Measurements from ENCODE around the gene MTFR2. TPM values are rescaled to one million over a fixed set of nuclear protein-coding genes. Genes with fewer than 3 reads are reported as not detected.

Gene MTFR2
- 10 to 100 TPM in 2 of 3 donors, 1 to 10 TPM in 1; 9.9 to 16.7 (median 13.4) TPM for total RNA-seq

DNA sequence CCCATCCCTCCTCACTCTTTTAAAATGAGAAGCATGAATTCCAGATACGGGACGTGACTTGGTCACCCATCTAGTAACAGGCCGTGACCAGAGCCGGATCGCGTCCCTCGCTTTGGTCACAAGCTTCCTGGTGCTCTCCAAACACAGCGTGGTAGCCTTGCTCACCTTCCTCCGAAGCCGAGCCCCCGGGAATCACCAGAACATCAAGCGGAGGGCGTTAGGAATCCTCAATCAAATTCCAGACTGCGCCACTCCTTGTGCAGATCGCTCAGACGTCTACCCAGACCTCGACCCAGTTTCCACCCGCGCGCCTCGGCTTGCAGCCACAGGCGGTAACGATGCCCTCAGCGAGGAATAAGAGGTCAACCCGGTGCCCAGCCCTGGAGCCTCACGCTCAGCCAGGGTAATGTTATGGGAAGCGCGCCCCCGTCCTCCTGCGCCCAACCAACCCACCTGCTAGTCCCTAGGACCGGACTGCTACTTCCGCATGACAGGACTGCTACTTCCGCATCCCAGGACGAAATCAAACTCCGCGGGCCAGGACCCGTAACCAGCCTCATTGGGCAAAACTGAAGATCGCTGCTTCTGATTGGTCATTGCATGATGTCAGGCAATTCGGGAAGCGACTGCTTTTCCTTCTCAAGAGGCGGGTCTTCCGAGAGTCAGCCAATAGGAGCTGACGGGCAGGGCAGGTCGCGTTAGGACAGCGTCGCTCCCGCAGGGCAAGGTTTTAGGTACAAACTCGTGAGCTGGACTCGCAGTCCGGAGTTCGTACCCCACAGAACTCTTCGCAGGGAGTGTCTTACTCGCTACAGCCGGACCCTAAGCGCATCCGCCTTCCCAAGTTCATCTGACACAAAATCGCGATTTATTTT lies at the start of gene MTFR2:
MTFR2 (minus strand) TSS at position 501 of the 875 bp plus-strand sequence. CDS start 1,212 bp downstream, outside the sequence.
- H3K36me3 Mint-ChIP-seq (ENCODE audit: insufficient read depth): peaks cover 1% of the 10 kb centered on the region

DNA sequence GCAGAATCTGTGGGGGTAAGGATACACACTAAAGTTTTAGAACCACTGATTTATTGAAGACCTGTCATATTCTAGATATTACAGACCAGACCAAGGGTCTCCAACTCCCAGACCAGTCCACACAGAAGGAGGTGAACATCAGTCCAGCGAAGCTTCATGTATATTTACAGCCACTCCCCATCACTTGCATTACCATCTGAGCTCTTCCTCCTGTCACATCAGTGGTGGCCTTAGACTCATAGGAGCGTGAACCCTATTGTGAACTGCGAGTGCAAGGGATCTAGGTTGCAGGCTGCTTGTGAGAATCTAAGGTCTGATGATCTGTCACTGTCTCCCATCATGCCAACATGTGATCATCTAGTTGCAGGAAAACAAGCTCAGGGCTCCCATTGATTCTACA lies 44.5 kb upstream of the MTFR2 start:
- Mint-ChIP-seq H3K4me1 (ENCODE audit: low read depth) (peaks cover 17% of the 10 kb centered on the region), H3K36me3 (ENCODE audit: insufficient read depth) (no peaks in the 10 kb centered on the region)

More for the DNA sequence above, at the start of gene MTFR2:
- Mint-ChIP-seq H3K9me3 (no peaks in the 10 kb centered on the region), H3K4me1 (ENCODE audit: low read depth) (peaks cover 36% of the 10 kb centered on the region), H3K27me3 (ENCODE audit: low read depth) (no peaks in the 10 kb centered on the region), H3K4me3 (peak within 1 kb of the TSS; percentile 94)
- ATAC-seq (peak; percentile 94), DNase-seq (peak; percentile 85)

DNA sequence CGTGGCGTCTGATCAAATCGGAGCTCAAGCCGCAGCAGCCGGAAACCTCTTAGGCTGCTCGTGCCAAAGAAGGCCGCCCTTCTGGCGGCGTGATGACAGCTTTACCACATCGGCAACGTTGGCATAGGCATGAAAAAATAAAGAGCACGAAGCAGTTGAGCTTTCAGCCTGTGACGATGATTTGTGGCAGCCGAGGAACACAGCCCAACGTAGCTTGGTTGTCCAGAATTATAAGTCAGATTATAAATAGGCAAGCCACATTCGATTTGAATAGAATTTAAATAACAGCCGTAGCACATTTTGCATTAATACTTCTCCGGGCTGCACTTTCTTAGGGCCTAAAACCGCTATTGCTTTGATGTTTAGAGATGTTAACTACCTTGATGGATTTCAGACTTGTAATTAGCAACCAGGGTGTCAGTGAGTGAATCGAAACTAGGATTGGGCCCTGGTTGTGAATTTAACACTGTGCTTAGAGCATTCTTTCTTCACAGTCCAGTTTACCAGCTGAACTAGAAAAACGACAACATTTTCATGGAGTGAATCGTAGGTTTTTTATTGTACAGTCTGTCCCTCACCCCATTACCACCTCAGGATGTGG lies 40.4 kb upstream of the MTFR2 start:
- peaks cover 34% of the 10 kb centered on the region for H3K4me1 Mint-ChIP-seq (ENCODE audit: low read depth)
- peaks cover 16% of the 10 kb centered on the region for H3K36me3 Mint-ChIP-seq (ENCODE audit: insufficient read depth)
- no peaks in the 10 kb centered on the region for H3K27me3 Mint-ChIP-seq (ENCODE audit: low read depth)
- DNase-seq (peak; percentile 67), ATAC-seq (peak; percentile 49 to 52)
- no peaks in the 10 kb centered on the region for H3K9me3 Mint-ChIP-seq
- peak overlapping the region; percentile 91 for H3K4me3 Mint-ChIP-seq

More for the DNA sequence above, 44.5 kb upstream of the MTFR2 start:
- Mint-ChIP-seq H3K9me3 (no peaks in the 10 kb centered on the region), H3K4me3 (no peak overlapping the region), H3K27me3 (ENCODE audit: low read depth) (no peaks in the 10 kb centered on the region)
- DNase-seq (no peak), ATAC-seq (no peak)

DNA sequence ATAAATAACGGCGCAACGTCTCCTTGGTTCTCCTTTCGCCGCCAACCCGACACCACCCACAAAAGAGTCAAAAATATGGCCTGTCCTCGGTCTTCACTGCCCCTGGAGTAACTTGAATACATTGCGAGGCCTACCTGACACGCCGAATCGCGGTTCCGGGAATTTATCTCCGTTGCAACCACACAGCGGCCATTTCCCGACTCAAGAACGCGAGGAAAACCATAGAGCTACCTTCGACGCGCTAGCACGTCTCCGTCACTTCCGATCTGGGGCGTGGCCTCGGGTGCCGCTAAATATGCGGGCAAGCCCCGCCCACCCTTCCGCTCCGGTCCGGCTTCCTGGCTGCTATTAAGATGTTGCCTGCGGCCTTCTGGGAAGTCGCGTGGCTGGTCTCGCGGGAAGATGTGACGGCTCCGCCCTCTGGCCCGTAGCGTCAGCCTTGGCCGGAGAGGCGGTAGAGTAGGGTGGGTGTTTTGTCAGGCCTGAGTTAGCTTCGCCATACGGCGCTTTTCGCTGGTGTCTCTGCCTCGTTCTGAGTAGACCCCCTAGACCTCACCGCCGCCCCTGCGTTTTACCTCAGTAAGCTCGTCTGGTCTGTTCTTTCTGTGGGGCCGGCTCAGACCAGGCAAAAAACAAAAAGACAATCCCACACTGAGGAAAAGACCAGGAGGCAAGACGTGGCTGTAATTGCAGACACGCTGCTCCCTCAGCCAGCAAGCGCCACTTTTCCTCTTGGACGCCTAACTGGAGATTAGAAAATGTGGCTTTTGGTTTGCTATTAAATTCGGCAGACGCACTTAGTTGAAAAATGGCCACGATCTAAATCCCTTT lies 39.7 kb upstream of the MTFR2 start, which contains the start of gene BCLAF1:
BCLAF1 (minus strand) TSS at position 268 of the 831 bp plus-strand sequence. CDS start 9,980 bp downstream, outside the sequence.
- Mint-ChIP-seq H3K4me3 (peak within 1 kb of the TSS; percentile 91), H3K4me1 (ENCODE audit: low read depth) (peaks cover 41% of the 10 kb centered on the region), H3K36me3 (ENCODE audit: insufficient read depth) (peaks cover 23% of the 10 kb centered on the region), H3K9me3 (no peaks in the 10 kb centered on the region), H3K27me3 (ENCODE audit: low read depth) (no peaks in the 10 kb centered on the region)
- peak; percentile 99 for DNase-seq
- ATAC-seq: peak; percentile 82

DNA sequence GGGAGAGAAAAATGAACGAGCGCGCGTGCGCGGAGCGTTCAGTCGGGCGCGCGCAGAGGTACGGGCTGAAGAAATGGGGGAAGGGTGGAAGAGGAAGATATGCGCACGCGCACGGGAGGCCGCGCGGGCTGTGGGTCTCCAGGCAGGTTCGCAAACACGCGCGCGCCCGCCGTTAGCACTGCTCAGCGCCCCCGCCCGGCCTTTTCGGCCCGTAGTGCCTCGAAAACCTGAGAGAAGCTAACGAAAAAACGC lies 39.1 kb upstream of the MTFR2 start:
- peak; percentile 58 to 63 for ATAC-seq
- Mint-ChIP-seq H3K4me1 (ENCODE audit: low read depth) (peaks cover 47% of the 10 kb centered on the region), H3K27me3 (ENCODE audit: low read depth) (no peaks in the 10 kb centered on the region), H3K9me3 (no peaks in the 10 kb centered on the region), H3K4me3 (peak overlapping the region; percentile 91), H3K36me3 (ENCODE audit: insufficient read depth) (peaks cover 28% of the 10 kb centered on the region)
- peak; percentile 91 for DNase-seq

DNA sequence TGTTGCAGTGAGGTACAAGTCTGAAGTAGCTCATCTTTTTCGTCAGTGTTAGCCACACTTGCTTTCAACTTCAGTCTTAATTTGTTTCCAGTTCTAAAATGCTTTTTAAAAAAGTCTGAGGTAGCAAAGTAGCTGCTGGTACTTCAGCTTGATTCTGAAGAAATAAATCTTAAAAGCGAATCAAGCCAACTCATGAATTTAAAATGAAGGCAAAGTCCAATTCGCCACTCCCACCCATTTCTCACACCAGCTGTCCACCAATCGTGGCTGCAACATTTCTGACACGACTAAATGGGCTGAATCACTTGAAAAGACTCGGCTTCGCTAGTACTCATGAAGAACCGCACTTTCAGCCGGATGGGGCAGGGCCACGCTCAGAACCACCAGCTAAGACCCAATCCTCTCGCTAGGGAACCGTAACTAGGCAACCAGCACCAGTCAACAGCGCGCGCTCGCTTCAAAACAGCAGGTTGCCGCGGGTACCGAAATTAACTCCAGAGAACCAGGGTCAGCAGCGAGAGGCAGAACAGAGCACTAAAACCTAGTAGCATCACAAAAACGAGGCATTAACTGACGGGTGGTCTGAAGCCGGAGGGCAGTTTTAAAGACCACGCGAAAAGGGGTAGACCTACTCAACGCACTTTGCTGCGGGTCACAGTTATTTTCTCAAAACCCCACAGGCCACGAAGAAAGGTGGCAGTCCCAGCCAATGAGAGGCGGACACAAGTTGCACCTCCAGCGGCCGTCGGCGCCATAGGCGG lies 38.6 kb upstream of the MTFR2 start:
- H3K4me3 Mint-ChIP-seq: peak overlapping the region; percentile 91
- H3K9me3 Mint-ChIP-seq: no peaks in the 10 kb centered on the region
- ATAC-seq (peak; percentile 68 to 70), DNase-seq (peak; percentile 74)
- peaks cover 30% of the 10 kb centered on the region for H3K36me3 Mint-ChIP-seq (ENCODE audit: insufficient read depth)
- H3K4me1 Mint-ChIP-seq (ENCODE audit: low read depth): peaks cover 50% of the 10 kb centered on the region
- H3K27me3 Mint-ChIP-seq (ENCODE audit: low read depth): no peaks in the 10 kb centered on the region

DNA sequence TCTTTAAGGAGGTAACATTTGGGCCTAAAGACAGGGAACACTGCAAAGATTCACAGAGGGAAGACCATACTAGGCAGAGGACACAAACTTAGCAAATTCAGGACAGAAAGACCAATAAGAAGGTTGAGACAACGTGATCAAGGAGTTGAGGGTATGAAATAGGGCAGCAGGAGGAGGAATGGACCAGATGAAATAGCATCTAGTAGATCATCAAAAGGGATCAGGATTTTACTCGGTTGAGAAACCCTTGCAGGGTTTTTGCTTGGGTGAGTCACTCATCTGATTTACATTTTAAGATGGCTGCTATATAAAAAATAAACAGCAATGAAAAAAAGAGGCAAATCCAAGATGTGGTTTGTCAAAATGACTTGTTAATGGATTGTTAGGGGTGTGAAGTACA lies 34.8 kb upstream of the MTFR2 start:
- Mint-ChIP-seq H3K36me3 (ENCODE audit: insufficient read depth) (peaks cover 50% of the 10 kb centered on the region), H3K27me3 (ENCODE audit: low read depth) (no peaks in the 10 kb centered on the region), H3K4me1 (ENCODE audit: low read depth) (peaks cover 71% of the 10 kb centered on the region), H3K4me3 (peak overlapping the region; percentile 78), H3K9me3 (no peaks in the 10 kb centered on the region)
- ATAC-seq (no peak), DNase-seq (no peak)

DNA sequence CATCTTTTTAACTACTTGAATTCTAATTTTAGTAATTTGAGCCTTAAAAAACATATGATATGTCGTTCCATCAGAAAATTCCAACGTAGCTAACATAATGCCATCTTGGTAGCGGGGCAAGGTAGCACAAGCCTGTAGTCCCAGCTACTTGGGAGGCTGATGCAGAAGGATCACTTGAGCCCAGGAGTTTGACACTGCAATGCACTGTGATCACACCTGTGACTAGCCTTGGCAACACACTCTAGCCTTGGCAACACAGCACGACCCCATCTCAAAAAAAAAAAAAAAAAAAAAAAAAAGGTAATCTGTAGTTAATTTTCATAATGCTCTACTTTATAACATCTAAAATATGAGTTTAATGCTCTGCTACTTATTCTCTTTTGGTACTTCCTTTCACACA lies 32.8 kb upstream of the MTFR2 start:
- peaks cover 46% of the 10 kb centered on the region for H3K36me3 Mint-ChIP-seq (ENCODE audit: insufficient read depth)
- no peak for ATAC-seq
- H3K27me3 Mint-ChIP-seq (ENCODE audit: low read depth): no peaks in the 10 kb centered on the region
- peak overlapping the region; percentile 78 for H3K4me3 Mint-ChIP-seq
- H3K4me1 Mint-ChIP-seq (ENCODE audit: low read depth): peaks cover 79% of the 10 kb centered on the region
- DNase-seq: no peak
- no peaks in the 10 kb centered on the region for H3K9me3 Mint-ChIP-seq

DNA sequence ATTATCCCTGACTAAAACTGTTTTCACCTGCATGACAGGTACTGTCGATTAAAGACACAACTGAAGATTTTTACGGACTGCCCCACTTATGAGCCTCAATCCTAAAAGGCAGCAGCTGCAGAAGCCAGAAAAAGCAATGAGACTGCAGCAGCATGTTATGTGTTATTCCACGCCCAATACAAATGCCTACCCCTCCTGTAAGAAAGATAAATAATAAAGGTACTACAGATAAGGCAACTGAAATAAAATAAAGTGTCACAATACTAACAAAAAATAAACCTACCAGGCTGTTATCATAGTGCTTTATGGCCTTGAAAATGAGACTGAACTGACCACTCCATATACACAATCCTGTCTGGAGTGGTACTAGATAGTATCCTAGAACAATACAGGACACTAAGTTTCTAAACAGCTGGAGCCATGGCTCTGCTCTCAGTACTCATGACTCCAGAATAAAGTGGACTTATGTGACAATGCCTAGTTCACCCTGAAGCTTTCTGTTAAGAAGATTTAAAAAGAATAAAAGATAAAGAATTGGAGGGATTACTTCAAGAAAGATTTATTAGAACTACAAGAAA lies 30.0 kb upstream of the MTFR2 start:
- ATAC-seq (no peak), DNase-seq (no peak)
- Mint-ChIP-seq H3K4me1 (ENCODE audit: low read depth) (peaks cover 64% of the 10 kb centered on the region), H3K9me3 (no peaks in the 10 kb centered on the region), H3K36me3 (ENCODE audit: insufficient read depth) (peaks cover 48% of the 10 kb centered on the region), H3K4me3 (no peak overlapping the region), H3K27me3 (ENCODE audit: low read depth) (no peaks in the 10 kb centered on the region)

DNA sequence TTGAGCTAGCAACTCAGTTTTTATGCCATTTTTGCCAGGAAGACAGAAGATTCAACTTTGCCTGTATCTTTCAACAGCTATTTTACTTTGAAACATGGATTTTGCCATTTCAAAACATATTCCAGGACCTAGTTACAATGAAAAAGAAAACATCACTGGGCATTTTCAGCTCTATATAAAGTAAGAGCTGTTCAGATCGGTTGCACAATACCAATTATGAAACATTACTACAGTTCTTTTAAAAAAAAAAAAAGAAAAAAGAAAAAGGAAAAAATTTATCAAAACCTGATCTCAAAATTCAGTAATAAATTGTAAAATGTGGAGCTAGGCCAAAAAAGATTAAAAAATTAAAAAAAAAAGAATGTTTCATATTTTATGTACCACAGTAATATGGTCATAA lies 24.0 kb upstream of the MTFR2 start:
- Mint-ChIP-seq H3K4me3 (no peak overlapping the region), H3K9me3 (no peaks in the 10 kb centered on the region), H3K27me3 (ENCODE audit: low read depth) (no peaks in the 10 kb centered on the region), H3K36me3 (ENCODE audit: insufficient read depth) (peaks cover 61% of the 10 kb centered on the region), H3K4me1 (ENCODE audit: low read depth) (peaks cover 36% of the 10 kb centered on the region)
- no peak for ATAC-seq
- no peak for DNase-seq

DNA sequence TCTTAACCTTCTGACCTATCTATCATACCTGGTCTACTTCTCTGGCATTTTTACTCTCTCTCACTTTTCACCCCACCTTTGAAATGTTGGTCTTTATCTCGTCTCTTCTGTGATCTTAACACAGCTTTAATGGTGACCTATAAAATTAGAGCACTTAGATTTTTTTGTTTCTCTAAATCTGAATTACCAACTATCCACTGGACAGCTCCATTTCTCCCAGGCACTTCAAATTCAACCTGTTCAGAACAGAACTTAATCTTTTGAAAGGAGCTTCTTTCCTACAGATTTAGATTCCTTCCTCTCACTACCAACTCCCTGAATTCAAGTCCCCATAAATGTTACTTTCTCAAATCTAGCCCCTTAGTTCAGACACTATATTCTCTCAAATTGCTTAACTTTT lies 15.0 kb upstream of the MTFR2 start:
- peaks cover 55% of the 10 kb centered on the region for H3K36me3 Mint-ChIP-seq (ENCODE audit: insufficient read depth)
- no peaks in the 10 kb centered on the region for H3K27me3 Mint-ChIP-seq (ENCODE audit: low read depth)
- peaks cover 28% of the 10 kb centered on the region for H3K4me1 Mint-ChIP-seq (ENCODE audit: low read depth)
- ATAC-seq (no peak), DNase-seq (no peak)
- H3K4me3 Mint-ChIP-seq: no peak overlapping the region
- H3K9me3 Mint-ChIP-seq: no peaks in the 10 kb centered on the region

DNA sequence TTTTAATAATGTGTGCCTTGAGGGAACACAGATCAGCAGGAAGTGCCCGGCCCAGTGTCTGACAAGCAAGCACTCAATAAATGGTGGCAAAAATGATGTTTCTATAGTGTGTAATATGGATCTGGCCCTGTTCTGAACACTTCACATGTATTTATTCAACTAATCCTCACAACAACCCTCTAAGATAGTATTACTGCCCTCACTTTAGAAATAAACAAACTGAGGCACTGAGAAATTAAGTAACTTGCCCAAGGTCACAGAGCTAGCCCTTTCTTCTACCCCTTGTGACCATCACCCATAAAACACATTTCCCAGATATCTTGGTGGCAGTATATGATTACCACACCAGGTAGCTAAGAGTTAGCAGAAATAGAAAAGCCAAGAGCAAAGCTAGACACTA lies 12.8 kb upstream of the MTFR2 start:
- peaks cover 23% of the 10 kb centered on the region for H3K4me1 Mint-ChIP-seq (ENCODE audit: low read depth)
- ATAC-seq (no peak), DNase-seq (no peak)
- peaks cover 51% of the 10 kb centered on the region for H3K36me3 Mint-ChIP-seq (ENCODE audit: insufficient read depth)
- H3K27me3 Mint-ChIP-seq (ENCODE audit: low read depth): no peaks in the 10 kb centered on the region
- H3K4me3 Mint-ChIP-seq: no peak overlapping the region
- H3K9me3 Mint-ChIP-seq: no peaks in the 10 kb centered on the region

DNA sequence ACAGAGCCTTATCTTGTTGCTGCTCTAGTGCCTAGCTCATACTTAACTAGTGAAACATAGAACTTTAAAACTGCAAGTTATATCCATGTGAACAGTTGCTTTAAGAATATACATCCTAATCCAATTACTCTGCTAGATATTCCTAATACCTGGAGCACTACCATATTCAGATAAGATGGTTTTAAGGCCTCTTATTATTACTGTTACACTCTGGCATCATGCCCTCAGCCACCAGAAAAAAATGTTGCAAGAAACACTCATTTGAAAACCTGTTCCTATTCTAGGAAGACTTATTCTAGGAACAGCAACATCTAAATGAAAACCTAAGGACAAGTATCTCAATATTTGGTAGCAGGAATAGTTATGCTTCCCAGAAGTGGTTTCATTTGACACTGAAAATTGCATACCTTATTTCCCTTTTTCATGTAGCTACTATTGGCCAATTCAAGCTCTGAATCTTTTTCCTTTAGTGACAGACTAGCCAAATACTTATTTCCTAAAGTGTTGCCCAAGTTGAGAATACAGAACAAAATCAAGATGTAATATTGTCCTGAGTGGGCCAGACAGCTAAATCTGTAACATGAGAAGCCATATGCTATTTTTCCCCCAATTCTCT lies 4.8 kb upstream of the MTFR2 start:
- ATAC-seq (no peak), DNase-seq (no peak)
- Mint-ChIP-seq H3K4me1 (ENCODE audit: low read depth) (peaks cover 23% of the 10 kb centered on the region), H3K27me3 (ENCODE audit: low read depth) (no peaks in the 10 kb centered on the region), H3K36me3 (ENCODE audit: insufficient read depth) (peaks cover 14% of the 10 kb centered on the region), H3K9me3 (no peaks in the 10 kb centered on the region), H3K4me3 (no peak overlapping the region)

Data from activated T-cell treated with anti-CD3 and anti-CD28 coated beads, Interleukin-2, amount 50 U/mL, for 4 hours (primary cell).